OCI-LY1 (cell line): Measurements from ENCODE around the gene NOSTRIN.

Experiments
- H2AFZ ChIP-seq: fragments of 200-600 bp; sonication (generic), shearing (Covaris generic); 2 replicates; pipeline ENCODE4 v1.6.0; 2014; ENCODE audit warnings: antibody characterized with exemption, mild to moderate bottlenecking, low read length
- H3F3A ChIP-seq: fragments of 200-600 bp; sonication (generic), shearing (Covaris generic); 2 replicates; pipeline ENCODE4 v1.6.0; 2014; ENCODE audit warnings: mild to moderate bottlenecking, antibody characterized with exemption, low read length, moderate library complexity; ENCODE audit not compliant: insufficient read depth
- H3K27ac ChIP-seq: fragments of 200-600 bp; sonication (generic); 2 replicates; pipeline ENCODE4 v1.5.1; 2014; ENCODE audit warnings: low read length, mixed run types, mild to moderate bottlenecking, low read depth; ENCODE audit not compliant: poor library complexity, severe bottlenecking
- H3K27me3 ChIP-seq: fragments of 200-600 bp; sonication (generic); 2 replicates; pipeline ENCODE4 v1.6.0; 2014; ENCODE audit warnings: antibody characterized with exemption, mild to moderate bottlenecking, low read length, moderate library complexity; ENCODE audit not compliant: insufficient read depth
- H3K36me3 ChIP-seq: fragments of 200-600 bp; sonication (generic); 2 replicates; pipeline ENCODE4 v1.6.1; 2014; ENCODE audit warnings: mild to moderate bottlenecking, antibody characterized with exemption, low read length, moderate library complexity, mixed read lengths; ENCODE audit not compliant: insufficient read depth
- H3K4me1 ChIP-seq: fragments of 200-600 bp; sonication (generic); 2 replicates; pipeline ENCODE4 v1.5.1; 2014; ENCODE audit warnings: mild to moderate bottlenecking, low read length, moderate library complexity; ENCODE audit not compliant: insufficient read depth, severe bottlenecking
- H3K4me2 ChIP-seq: fragments of 200-600 bp; sonication (generic), shearing (Covaris generic); 2 replicates; pipeline ENCODE4 v1.6.1; 2014; ENCODE audit warnings: low read length
- H3K4me3 ChIP-seq: fragments of 200-600 bp; sonication (generic); 2 replicates; pipeline ENCODE4 v1.5.1; 2014; ENCODE audit warnings: low read length, low read depth, mild to moderate bottlenecking, mixed read lengths; ENCODE audit not compliant: poor library complexity, severe bottlenecking
- H3K79me2 ChIP-seq: fragments of 200-600 bp; shearing (Covaris generic); 2 replicates; pipeline ENCODE4 v1.6.1; 2016; ENCODE audit warnings: mixed run types, low read length, mixed read lengths; ENCODE audit not compliant: insufficient read depth
- H3K9ac ChIP-seq: fragments of 200-600 bp; sonication (generic), shearing (Covaris generic); 2 replicates; pipeline ENCODE4 v1.6.1; 2014; ENCODE audit warnings: mild to moderate bottlenecking, low read length, mixed read lengths
- H3K9me2 ChIP-seq: fragments of 200-600 bp; sonication (generic), shearing (Covaris generic); 2 replicates; pipeline ENCODE4 v1.6.1; 2014; ENCODE audit warnings: low read depth, mild to moderate bottlenecking, low read length, mixed read lengths
- H3K9me3 ChIP-seq: fragments of 200-600 bp; shearing (Covaris generic); 2 replicates; pipeline ENCODE4 v1.6.1; 2014; ENCODE audit warnings: low read length, mixed read lengths
- H4K20me1 ChIP-seq: fragments of 200-600 bp; sonication (generic), shearing (Covaris generic); 2 replicates; pipeline ENCODE4 v1.6.0; 2016; ENCODE audit warnings: mild to moderate bottlenecking, low read length; ENCODE audit not compliant: insufficient read depth
- CTCF ChIP-seq: fragments of 200-600 bp; sonication (generic), shearing (Covaris generic); IDR thresholded peaks from 2 replicates; pipeline ENCODE4 v1.5.1; 2017; ENCODE audit warnings: mild to moderate bottlenecking, antibody characterized with exemption, low read length, moderate library complexity, mixed read lengths
- EZH2 ChIP-seq: fragments of 200-600 bp; sonication (generic), shearing (Covaris generic); IDR thresholded peaks from 2 replicates; pipeline ENCODE4 v1.8.0; 2017; ENCODE audit warnings: borderline replicate concordance, mixed run types, mild to moderate bottlenecking, antibody characterized with exemption, low read length, moderate library complexity, mixed read lengths

NOSTRIN gene

GRCh38 chr2:168814046-168814445, 11.6 kb downstream of the NOSTRIN start:
- Histone ChIP-seq H3K27me3 (no peaks in the 10 kb centered on the region), H4K20me1 (no peaks in the 10 kb centered on the region), H3K4me1 (no peaks in the 10 kb centered on the region), H3K4me2 (no peak overlapping the region), H3K9me3 (no peaks in the 10 kb centered on the region), H3K4me3 (no peak overlapping the region), H3K79me2 (no peaks in the 10 kb centered on the region), H3K27ac (no peak overlapping the region), H3K36me3 (no peaks in the 10 kb centered on the region), H2AFZ (no peak overlapping the region), H3K9me2 (no peaks in the 10 kb centered on the region), H3K9ac (no peak overlapping the region), H3F3A (no peaks in the 10 kb centered on the region)
- TF ChIP-seq CTCF (no peak), EZH2 (no peak)

- no peak overlapping the region for H3K4me2 ChIP-seq
- no peaks in the 10 kb centered on the region for H3K9me3 ChIP-seq
- H3K9me2 ChIP-seq: no peaks in the 10 kb centered on the region
- H2AFZ ChIP-seq: no peak overlapping the region
- no peaks in the 10 kb centered on the region for H3K27me3 ChIP-seq
- H3K79me2 ChIP-seq: no peaks in the 10 kb centered on the region
- H3K9ac ChIP-seq: no peak overlapping the region
- no peaks in the 10 kb centered on the region for H3F3A ChIP-seq
- no peak overlapping the region for H3K27ac ChIP-seq
- no peaks in the 10 kb centered on the region for H3K36me3 ChIP-seq
- no peak overlapping the region for H3K4me3 ChIP-seq
- H3K4me1 ChIP-seq: no peaks in the 10 kb centered on the region
- H4K20me1 ChIP-seq: no peaks in the 10 kb centered on the region
- TF ChIP-seq CTCF: no peak
- TF ChIP-seq EZH2: no peak
Measured at GRCh38 chr2:168814939-168815907, 12.8 kb downstream of the NOSTRIN start.

- Histone ChIP-seq H4K20me1 (no peaks in the 10 kb centered on the region), H3K27ac (no peak overlapping the region), H3K4me3 (no peak overlapping the region), H3K79me2 (no peaks in the 10 kb centered on the region), H3K9ac (no peak overlapping the region), H3K9me3 (no peaks in the 10 kb centered on the region), H3K9me2 (no peaks in the 10 kb centered on the region), H3K4me2 (no peak overlapping the region), H3K36me3 (no peaks in the 10 kb centered on the region), H3K27me3 (no peaks in the 10 kb centered on the region), H3K4me1 (no peaks in the 10 kb centered on the region), H2AFZ (no peak overlapping the region), H3F3A (no peaks in the 10 kb centered on the region)
- TF ChIP-seq EZH2: no peak
- TF ChIP-seq CTCF: no peak
Measured at GRCh38 chr2:168816369-168816768, 13.9 kb downstream of the NOSTRIN start.
